Osteocyte (in vitro differentiated cells): ENCODE measurements around the gene CLIC6. TPM values are rescaled to one million over a fixed set of nuclear protein-coding genes. Genes with fewer than 3 reads are reported as not detected.
A peak's percentile ranks its signal among the peaks of the same experiment; 100 is the strongest.

Experiments used
- DNase-seq: peaks from one replicate; pipeline ENCODE4 v3.0.0; 2021; ENCODE audit warnings: mixed read lengths; ENCODE audit not compliant: unreplicated experiment; ENCODE audit errors: extremely low spot score
- H3K27ac Mint-ChIP-seq: one replicate; pipeline ENCODE4 v1.8.0; 2021; ENCODE audit warnings: mild to moderate bottlenecking, mixed read lengths; ENCODE audit not compliant: unreplicated experiment
- H3K27me3 Mint-ChIP-seq: one replicate; pipeline ENCODE4 v1.8.0; 2021; ENCODE audit warnings: mixed read lengths; ENCODE audit not compliant: unreplicated experiment
- H3K36me3 Mint-ChIP-seq: one replicate; pipeline ENCODE4 v1.8.0; 2021; ENCODE audit warnings: mixed read lengths; ENCODE audit not compliant: unreplicated experiment
- H3K4me1 Mint-ChIP-seq: one replicate; pipeline ENCODE4 v1.8.0; 2021; ENCODE audit warnings: mixed read lengths; ENCODE audit not compliant: unreplicated experiment
- H3K4me3 Mint-ChIP-seq: one replicate; pipeline ENCODE4 v1.8.0; 2021; ENCODE audit warnings: mild to moderate bottlenecking, moderate library complexity, mixed read lengths; ENCODE audit not compliant: unreplicated experiment
- H3K9me3 Mint-ChIP-seq: one replicate; pipeline ENCODE4 v1.8.0; 2021; ENCODE audit warnings: mixed read lengths; ENCODE audit not compliant: unreplicated experiment
- total RNA-seq: library from RNA; stranded (reverse); gene quantifications from 2 replicates; pipeline ENCODE4 v1.2.1, GENCODE V29; 2021
- TF ChIP-seq, protein P1 (sequence below): fragments of 200-600 bp; sonication (generic); IDR thresholded peaks from 2 replicates; pipeline ENCODE4 v1.5.0; 2021; ENCODE audit warnings: antibody characterized with exemption, mild to moderate bottlenecking, moderate library complexity

Gene CLIC6
- total RNA-seq, 1 donor from 2014 or later = 0.40 TPM

DNA sequence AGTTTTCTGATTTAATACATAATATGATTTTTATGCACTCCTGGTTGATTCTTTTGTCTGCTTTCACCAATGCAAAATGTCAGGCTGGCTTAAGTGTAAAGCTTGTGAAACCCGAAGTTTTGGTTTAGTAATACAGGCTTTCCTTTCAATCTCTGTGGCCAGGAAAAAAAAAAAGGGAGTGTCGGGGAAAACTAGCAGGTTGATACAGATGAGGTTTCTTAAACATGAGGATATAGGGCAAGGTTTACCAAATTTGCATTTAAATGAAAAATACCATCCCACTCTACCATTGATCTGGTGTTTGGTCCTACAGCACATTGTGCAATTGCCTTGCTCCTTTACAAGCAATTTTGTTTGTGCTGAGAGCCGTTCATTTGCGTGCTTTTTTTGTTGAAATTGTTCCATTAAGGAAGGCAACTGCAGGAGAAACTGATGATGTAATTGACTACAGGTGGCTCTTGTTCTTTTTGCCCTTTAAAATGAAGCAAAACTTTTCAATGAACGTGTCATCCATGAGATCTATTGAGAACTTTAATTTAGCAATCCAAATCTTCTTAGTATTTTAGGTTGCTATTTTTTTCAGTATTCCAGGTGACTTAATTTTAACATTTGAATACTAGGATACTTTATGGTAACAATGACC lies 22.7 kb downstream of the CLIC6 start:
- Mint-ChIP-seq H3K27ac (no peak overlapping the region), H3K36me3 (no peaks in the 10 kb centered on the region)

DNA sequence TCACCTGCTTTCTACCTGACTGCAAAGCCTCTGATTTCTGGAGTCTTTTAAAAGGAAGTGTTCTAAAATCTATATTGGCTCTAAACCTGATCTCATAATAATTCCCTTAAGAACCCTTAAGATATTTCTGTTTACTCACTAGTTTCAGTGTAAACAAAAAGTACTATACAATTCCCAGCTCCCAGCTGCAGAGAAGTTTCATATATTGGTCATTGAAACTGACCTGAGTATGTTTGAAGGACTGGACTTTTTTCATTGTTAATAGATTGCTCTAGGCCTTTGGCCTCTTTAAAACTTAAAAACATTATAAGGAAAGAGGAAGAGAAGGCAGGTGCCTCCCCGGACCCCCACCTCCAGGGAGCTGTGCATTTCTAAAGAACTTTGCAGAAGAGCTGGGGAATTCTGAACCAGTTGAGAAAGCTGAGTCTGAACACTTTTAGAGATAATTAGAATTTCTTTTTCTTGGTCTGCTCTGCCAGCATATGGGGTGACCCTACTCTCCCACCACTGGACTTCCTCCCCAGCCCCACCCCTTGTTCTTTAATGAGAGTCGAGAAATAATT lies 23.7 kb downstream of the CLIC6 start:
- TF ChIP-seq, protein P1, sequence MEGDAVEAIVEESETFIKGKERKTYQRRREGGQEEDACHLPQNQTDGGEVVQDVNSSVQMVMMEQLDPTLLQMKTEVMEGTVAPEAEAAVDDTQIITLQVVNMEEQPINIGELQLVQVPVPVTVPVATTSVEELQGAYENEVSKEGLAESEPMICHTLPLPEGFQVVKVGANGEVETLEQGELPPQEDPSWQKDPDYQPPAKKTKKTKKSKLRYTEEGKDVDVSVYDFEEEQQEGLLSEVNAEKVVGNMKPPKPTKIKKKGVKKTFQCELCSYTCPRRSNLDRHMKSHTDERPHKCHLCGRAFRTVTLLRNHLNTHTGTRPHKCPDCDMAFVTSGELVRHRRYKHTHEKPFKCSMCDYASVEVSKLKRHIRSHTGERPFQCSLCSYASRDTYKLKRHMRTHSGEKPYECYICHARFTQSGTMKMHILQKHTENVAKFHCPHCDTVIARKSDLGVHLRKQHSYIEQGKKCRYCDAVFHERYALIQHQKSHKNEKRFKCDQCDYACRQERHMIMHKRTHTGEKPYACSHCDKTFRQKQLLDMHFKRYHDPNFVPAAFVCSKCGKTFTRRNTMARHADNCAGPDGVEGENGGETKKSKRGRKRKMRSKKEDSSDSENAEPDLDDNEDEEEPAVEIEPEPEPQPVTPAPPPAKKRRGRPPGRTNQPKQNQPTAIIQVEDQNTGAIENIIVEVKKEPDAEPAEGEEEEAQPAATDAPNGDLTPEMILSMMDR = no peak
- DNase-seq = no peak
- H3K36me3 Mint-ChIP-seq = no peaks in the 10 kb centered on the region
- peaks cover 49% of the 10 kb centered on the region for H3K27me3 Mint-ChIP-seq
- peaks cover 6% of the 10 kb centered on the region for H3K9me3 Mint-ChIP-seq
- no peak overlapping the region for H3K4me3 Mint-ChIP-seq
- H3K4me1 Mint-ChIP-seq = no peaks in the 10 kb centered on the region
- no peak overlapping the region for H3K27ac Mint-ChIP-seq

More for the DNA sequence above, 22.7 kb downstream of the CLIC6 start:
- no peak for DNase-seq
- Mint-ChIP-seq H3K9me3 (peaks cover 6% of the 10 kb centered on the region), H3K4me3 (no peak overlapping the region), H3K4me1 (no peaks in the 10 kb centered on the region), H3K27me3 (peaks cover 49% of the 10 kb centered on the region)
- TF ChIP-seq, protein P1 = no peak

DNA sequence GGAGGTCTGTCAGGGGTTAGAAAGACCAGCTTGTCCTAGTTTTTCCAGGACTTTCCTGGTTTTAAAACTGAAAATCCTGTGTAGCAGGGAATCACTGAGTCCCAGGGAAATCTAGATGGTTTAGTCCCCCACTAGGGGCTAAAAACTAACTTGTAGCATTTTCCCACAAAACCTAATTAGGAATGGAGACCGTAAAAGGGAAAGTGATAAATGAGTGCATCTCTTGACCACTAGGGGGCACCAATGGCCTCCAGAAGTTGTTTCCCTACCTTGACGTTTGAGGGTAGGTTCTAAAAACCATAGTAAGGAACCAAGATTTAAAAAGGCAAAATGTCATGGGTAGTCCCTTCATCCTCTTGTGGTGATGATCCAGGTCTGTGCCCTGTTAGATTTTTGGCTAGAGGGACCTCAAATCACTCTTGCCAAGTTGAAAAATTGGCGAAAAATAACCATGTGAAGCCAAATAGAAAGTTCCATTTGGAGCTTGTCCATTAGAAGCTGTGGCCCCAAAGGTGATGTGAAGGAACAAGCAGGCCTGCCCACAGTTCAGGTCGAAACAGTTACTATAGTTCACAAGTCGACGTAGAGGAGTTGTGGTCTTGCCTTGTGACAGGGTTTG lies 24.5 kb downstream of the CLIC6 start:
- Mint-ChIP-seq H3K4me3 (no peak overlapping the region), H3K27ac (no peak overlapping the region), H3K4me1 (no peaks in the 10 kb centered on the region), H3K9me3 (peaks cover 6% of the 10 kb centered on the region), H3K36me3 (no peaks in the 10 kb centered on the region), H3K27me3 (peaks cover 48% of the 10 kb centered on the region)
- DNase-seq = no peak
- TF ChIP-seq, protein P1 = peak; percentile 87

DNA sequence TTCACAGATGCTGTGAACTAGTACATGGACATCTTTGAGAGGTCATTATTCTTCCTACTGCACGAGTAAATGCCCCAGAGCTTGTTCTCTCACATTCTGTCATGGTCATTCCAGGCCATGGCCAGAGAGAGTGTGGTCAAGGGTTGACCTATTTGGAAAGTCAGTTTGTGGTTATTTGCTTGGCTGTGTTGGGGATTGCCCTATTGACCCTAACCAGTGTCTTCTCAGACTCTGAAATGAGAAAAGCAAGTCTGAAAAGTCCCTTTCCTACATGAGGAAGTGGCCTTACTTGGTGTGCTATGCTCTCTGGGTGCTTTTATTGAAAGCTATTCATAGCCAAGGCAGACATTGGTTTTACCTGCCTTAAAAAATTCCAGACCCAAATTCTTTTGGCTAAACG lies 26.6 kb downstream of the CLIC6 start:
- no peaks in the 10 kb centered on the region for H3K4me1 Mint-ChIP-seq
- no peak overlapping the region for H3K27ac Mint-ChIP-seq
- H3K9me3 Mint-ChIP-seq = peaks cover 6% of the 10 kb centered on the region
- TF ChIP-seq, protein P1 = no peak
- no peaks in the 10 kb centered on the region for H3K36me3 Mint-ChIP-seq
- peaks cover 31% of the 10 kb centered on the region for H3K27me3 Mint-ChIP-seq
- H3K4me3 Mint-ChIP-seq = no peak overlapping the region
- no peak for DNase-seq

DNA sequence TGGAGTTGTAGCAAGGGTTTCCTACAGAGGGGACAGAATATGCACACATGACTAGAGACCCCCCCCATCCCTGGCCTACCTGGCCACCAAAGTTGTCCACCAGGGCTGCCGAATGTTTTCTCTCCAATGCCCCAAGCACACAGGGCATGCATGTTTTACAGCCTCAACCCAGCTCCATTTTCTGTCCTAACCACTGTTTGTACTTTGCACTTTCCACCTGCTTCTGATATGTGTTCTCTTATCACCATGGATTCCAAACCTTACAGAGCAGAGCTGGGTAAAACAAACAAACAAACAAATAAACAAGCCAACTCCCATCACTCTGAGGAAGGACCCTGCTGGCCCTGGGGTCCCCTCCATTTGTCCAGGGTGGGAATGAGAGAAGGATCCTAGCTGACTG lies 27.3 kb downstream of the CLIC6 start:
- no peak overlapping the region for H3K4me3 Mint-ChIP-seq
- H3K4me1 Mint-ChIP-seq = no peaks in the 10 kb centered on the region
- no peaks in the 10 kb centered on the region for H3K36me3 Mint-ChIP-seq
- TF ChIP-seq, protein P1 = no peak
- peaks cover 6% of the 10 kb centered on the region for H3K9me3 Mint-ChIP-seq
- H3K27me3 Mint-ChIP-seq = peaks cover 25% of the 10 kb centered on the region
- DNase-seq = no peak
- H3K27ac Mint-ChIP-seq = no peak overlapping the region
